Adrenal gland (tissue), 5 donors: ENCODE data around the gene CA9.

ENCODE experiments used
- CTCF ChIP-seq, 6 experiments: fragments of 450-650 bp in 4 of 6; fragments of 200-600 bp in 2 of 6; sonication (generic) in 1 of 6; IDR thresholded peaks; 1 replicate in 5 of 6; 2 replicates in 1 of 6; pipeline versions ENCODE4 v1.5.1 to v1.8.0; 2016 to 2021; ENCODE audit warnings: antibody characterized with exemption in 6 of 6, mild to moderate bottlenecking in 2 of 6, moderate library complexity in 1 of 6
- POLR2A ChIP-seq, 2 donors: fragments of 450-650 bp; IDR thresholded peaks; one replicate each; pipeline ENCODE4 v1.6.1; 2017; ENCODE audit warnings: antibody characterized with exemption in 2 of 2, mild to moderate bottlenecking in 2 of 2, moderate library complexity in 1 of 2
- donor health status: DM: no; HTN: no; CAD: no.

GRCh38 chr9:35705836-35706430 lies 32.2 kb downstream of the CA9 start:
- TF ChIP-seq CTCF (IDR thresholded peaks at IDR 0.05) (no peak), POLR2A (IDR thresholded peaks at IDR 0.05) (no peak)
